RPMI7951 (cell line): Measurements from ENCODE around the gene MXD4. TPM values are rescaled to one million over a fixed set of nuclear protein-coding genes. Genes with fewer than 3 reads are reported as not detected.
"Not testable (repeated sequence)": the region's sequence is repeated elsewhere in the genome, so short reads cannot be mapped to it uniquely, and the experiment has no call there.

Experiments
- DNase-seq: peaks from one replicate; pipeline ENCODE4 v3.0.0-alpha.2; 2012; ENCODE audit warnings: low read depth
- total RNA-seq: library from RNA; depleted of rRNA; stranded (reverse); fragments of >200 nt; shearing (Covaris generic); gene quantifications from 2 replicates; pipeline ENCODE4 v1.2.3, GENCODE V29; 2014; rRNA removed

MXD4 gene
- total RNA-seq, 1 experiment from 2014 or later, result 17.2 TPM

- not testable (repeated sequence) for DNase-seq
These were observed 40.5 kb downstream of the MXD4 start for GRCh38 chr4:2221378-2221777.

- peak; percentile 63 for DNase-seq
These were observed 41.8 kb downstream of the MXD4 start for GRCh38 chr4:2220016-2220630.

GRCh38 chr4:2219233-2219760 is 42.6 kb downstream of the MXD4 start:
- no peak for DNase-seq

- no peak for DNase-seq
These were observed 43.5 kb downstream of the MXD4 start for GRCh38 chr4:2218436-2218835.

GRCh38 chr4:2217726-2218125 is 44.2 kb downstream of the MXD4 start:
- DNase-seq, result peak; percentile 55

- DNase-seq, result no peak
These were observed 49.1 kb downstream of the MXD4 start for GRCh38 chr4:2212831-2213230.

- not testable (repeated sequence) for DNase-seq
These were observed 59.1 kb downstream of the MXD4 start for GRCh38 chr4:2202789-2203188.

Other genes with a start within 250 kb of the MXD4 start
- 0.10 TPM in 1 of 2 replicates, not detected in the other for gene NAT8L, start 202.8 kb downstream of the MXD4 start, total RNA-seq
- gene HAUS3, start 20.0 kb downstream of the MXD4 start, total RNA-seq, result 12.1 and 12.2 TPM in 2 replicates
- 0.24 and 0.59 TPM in 2 replicates for gene POLN, start 20.0 kb downstream of the MXD4 start, total RNA-seq
- 4.2 and 8.0 TPM in 2 replicates for gene ZFYVE28, start 156.5 kb upstream of the MXD4 start, total RNA-seq
- 0.96 TPM in 1 of 2 replicates, not detected in the other for gene CFAP99, start 156.8 kb upstream of the MXD4 start, total RNA-seq
- 42.4 and 58.2 TPM in 2 replicates for gene RNF4, start 207.0 kb upstream of the MXD4 start, total RNA-seq